Endothelial cell of umbilical vein (primary cell): ENCODE results near the gene TOLLIP. TPM values are rescaled to one million over a fixed set of nuclear protein-coding genes. Genes with fewer than 3 reads are reported as not detected.
"Not testable (repeated sequence)": the region's sequence is repeated elsewhere in the genome, so short reads cannot be mapped to it uniquely, and the experiment has no call there.

Experiments
- BruUV-seq: library from RNA; stranded (reverse); fragments of 400-500 nt; replicated peaks from 2 replicates; lab custom pipeline; 2021; lab: Mats Ljungman, UMichigan
- CTCF ChIA-PET: fragments of 300-600, 350-600 bp; sonication (Branson Sonifier 250); formaldehyde crosslinking; loops from one replicate; lab custom pipeline; 2021; ENCODE audit warnings: antibody characterized with exemption, inconsistent platforms; lab: Charles Lee
- POLR2A ChIA-PET: fragments of 300-600, 350-600 bp; sonication (Branson Sonifier 250); formaldehyde crosslinking; loops from one replicate; lab custom pipeline; 2021; ENCODE audit warnings: antibody characterized with exemption, inconsistent platforms; lab: Charles Lee
- DNase-seq: peaks from one replicate; pipeline ENCODE4 v3.0.0-alpha.2; 2011; ENCODE audit warnings: low read depth, low spot score
- FAIRE-seq: peaks from 2 replicates; lab custom pipeline; 2011; peaks lifted over from hg19 to GRCh38; lab: Jason Lieb, UNC
- H2AFZ ChIP-seq: 2 replicates; pipeline ENCODE4 v1.6.0; 2012; ENCODE audit warnings: low read depth, low read length, control low read depth, inconsistent platforms
- H3K27ac ChIP-seq: 2 replicates; pipeline ENCODE4 v1.5.1; 2011; ENCODE audit warnings: low read depth, mild to moderate bottlenecking, control low read depth, low read length, moderate library complexity; ENCODE audit not compliant: insufficient read depth
- H3K27me3 ChIP-seq, 2 experiments: 2 replicates each; pipeline versions ENCODE4 v1.6.0 to v1.6.1; 2011; ENCODE audit warnings: low read length in 2 of 2, mixed read lengths in 1 of 2; ENCODE audit not compliant: control insufficient read depth in 2 of 2, insufficient read depth in 2 of 2
- H3K36me3 ChIP-seq, 2 experiments: 2 replicates in 1 of 2; 3 replicates in 1 of 2; pipeline ENCODE4 v1.5.1; 2011; ENCODE audit warnings: low read length in 2 of 2, mild to moderate bottlenecking in 1 of 2, moderate library complexity in 1 of 2; ENCODE audit not compliant: control insufficient read depth in 2 of 2, insufficient read depth in 2 of 2; ENCODE audit errors: extremely low read depth in 1 of 2
- H3K4me1 ChIP-seq: 3 replicates; pipeline ENCODE4 v1.5.1; 2011; ENCODE audit warnings: mild to moderate bottlenecking, low read length; ENCODE audit not compliant: control insufficient read depth, insufficient read depth; ENCODE audit errors: extremely low read depth
- H3K4me2 ChIP-seq: 2 replicates; pipeline ENCODE4 v1.6.1; 2011; ENCODE audit warnings: low read length, control low read depth, mixed read lengths; ENCODE audit not compliant: insufficient read depth
- H3K4me3 ChIP-seq, 3 experiments: fragments of 200-600 bp in 1 of 3; sonication (generic), shearing (Covaris generic) in 1 of 3; replicated peaks in 1 of 3; 2 replicates each; pipeline ENCODE4 v1.5.1; 2011 to 2016; ENCODE audit warnings: control low read depth in 3 of 3, low read length in 3 of 3, mild to moderate bottlenecking in 2 of 3, inconsistent platforms in 1 of 3, low read depth in 1 of 3, moderate library complexity in 1 of 3; ENCODE audit not compliant: insufficient read depth in 1 of 3
- H3K79me2 ChIP-seq: 2 replicates; pipeline ENCODE4 v1.6.0; 2012; ENCODE audit warnings: low read length, inconsistent platforms; ENCODE audit not compliant: control insufficient read depth, insufficient read depth
- H3K9ac ChIP-seq: replicated peaks from 2 replicates; pipeline ENCODE3; 2011; ENCODE audit warnings: low read length, control low read depth; ENCODE audit not compliant: insufficient read depth; ENCODE audit errors: extremely low read depth
- H3K9me1 ChIP-seq: replicated peaks from 3 replicates; pipeline ENCODE4 v1.6.0; 2011; ENCODE audit warnings: mild to moderate bottlenecking, low read length; ENCODE audit not compliant: control insufficient read depth, insufficient read depth; ENCODE audit errors: extremely low read depth
- H3K9me3 ChIP-seq: replicated peaks from 2 replicates; pipeline ENCODE4 v1.5.1; 2012; ENCODE audit warnings: low read length, inconsistent platforms; ENCODE audit not compliant: control insufficient read depth, insufficient read depth
- H4K20me1 ChIP-seq: replicated peaks from 2 replicates; pipeline ENCODE3; 2011; ENCODE audit warnings: mild to moderate bottlenecking, low read length; ENCODE audit not compliant: control insufficient read depth, insufficient read depth; ENCODE audit errors: extremely low read depth
- EZH2 ChIP-seq: IDR thresholded peaks from 2 replicates; pipeline ENCODE4 v1.6.1; 2012; ENCODE audit warnings: borderline replicate concordance, low read depth, mild to moderate bottlenecking, moderate library complexity, low read length, inconsistent platforms; ENCODE audit not compliant: severe bottlenecking
- MAX ChIP-seq: IDR thresholded peaks from 2 replicates; pipeline ENCODE4 v1.6.1; 2011; ENCODE audit not compliant: insufficient read depth, insufficient read length
- dilution Hi-C: fragments of 300-500 bp; cut with MboI; formaldehyde crosslinking; loops from one replicate; pipeline ENCODE4 v1.15.0; 2019; ENCODE audit warnings: low sequenced_read_pairs; ENCODE audit not compliant: extremely low pct_ligation_motif_present
- intact Hi-C: fragments of 100-400 bp; cut with micrococcal nuclease; formaldehyde crosslinking; loops from one replicate; pipeline ENCODE4 v1.10.0; 2022
- polyA plus RNA-seq, 4 experiments: library from polyadenylated mRNA; depleted of rRNA in 3 of 4; stranded (reverse) in 3 of 4; unstranded in 1 of 4; fragments of >200 nt; gene quantifications; 2 replicates each; pipeline versions ENCODE4 v1.2.1 to v1.2.3, GENCODE V29; 2011 to 2012; ENCODE audit warnings: missing spikeins in 1 of 4
- total RNA-seq: library from RNA; stranded (reverse); gene quantifications from 2 replicates; pipeline ENCODE4 v1.2.3, GENCODE V29; 2021

Gene TOLLIP
- total and polyA plus RNA-seq, 2 donors (not counting 3 experiments of a cell fraction or from before 2014, with no cell fraction given): 49.6 to 64.8 TPM

GRCh38 chr11:1251236-1251770 lies 58.1 kb downstream of the TOLLIP start:
- H3K9me3 ChIP-seq: no peaks in the 10 kb centered on the region
- H3K9me1 ChIP-seq: no peaks in the 10 kb centered on the region
- dilution Hi-C loops: no loop called here
- ChIA-PET CTCF (no interaction called here), POLR2A (no interaction called here)
- no peak overlapping the region for H3K4me2 ChIP-seq
- DNase-seq: no peak
- H3K36me3 ChIP-seq: no peaks in the 10 kb centered on the region
- no peaks in the 10 kb centered on the region for H4K20me1 ChIP-seq
- no peak for TF ChIP-seq MAX
- TF ChIP-seq EZH2: no peak
- H3K4me1 ChIP-seq: no peaks in the 10 kb centered on the region
- BruUV-seq: no TSS peak
- no peak for FAIRE-seq
- H3K79me2 ChIP-seq: no peaks in the 10 kb centered on the region
- no peak overlapping the region for H3K27ac ChIP-seq
- H3K9ac ChIP-seq: no peak overlapping the region
- intact Hi-C loops: no loop called here
- no peaks in the 10 kb centered on the region for H3K27me3 ChIP-seq
- H2AFZ ChIP-seq: no peak overlapping the region
- H3K4me3 ChIP-seq: no peak overlapping the region

- dilution Hi-C loops, H4K20me1 ChIP-seq, intact Hi-C loops, H3K36me3 ChIP-seq, FAIRE-seq, H3K9ac ChIP-seq, H3K4me2 ChIP-seq, H3K4me1 ChIP-seq, POLR2A ChIA-PET, H2AFZ ChIP-seq, H3K9me1 ChIP-seq, H3K27ac ChIP-seq, H3K27me3 ChIP-seq, H3K79me2 ChIP-seq, DNase-seq, CTCF ChIA-PET, H3K4me3 ChIP-seq, H3K9me3 ChIP-seq, BruUV-seq: not testable (repeated sequence)
Observed at GRCh38 chr11:1250411-1250810, 59.0 kb downstream of the TOLLIP start.

- FAIRE-seq, H3K4me2 ChIP-seq, H3K27ac ChIP-seq, H3K9ac ChIP-seq, H3K4me1 ChIP-seq, H3K27me3 ChIP-seq, dilution Hi-C loops, H4K20me1 ChIP-seq, intact Hi-C loops, H3K36me3 ChIP-seq, H2AFZ ChIP-seq, CTCF ChIA-PET, H3K79me2 ChIP-seq, H3K9me3 ChIP-seq, BruUV-seq, H3K4me3 ChIP-seq, H3K9me1 ChIP-seq, DNase-seq, POLR2A ChIA-PET: not testable (repeated sequence)
Observed at GRCh38 chr11:1248951-1249350, 60.5 kb downstream of the TOLLIP start.

- H3K4me2 ChIP-seq, CTCF ChIA-PET, H4K20me1 ChIP-seq, H3K27me3 ChIP-seq, H3K27ac ChIP-seq, H3K9me1 ChIP-seq, H3K4me1 ChIP-seq, H3K79me2 ChIP-seq, H3K4me3 ChIP-seq, BruUV-seq, H3K9me3 ChIP-seq, intact Hi-C loops, H3K9ac ChIP-seq, H3K36me3 ChIP-seq, FAIRE-seq, dilution Hi-C loops, DNase-seq, POLR2A ChIA-PET, H2AFZ ChIP-seq: not testable (repeated sequence)
Observed at GRCh38 chr11:1247026-1247425, 62.4 kb downstream of the TOLLIP start.
